CD4-positive, alpha-beta T cell treated with Interleukin-6 at 100 ng/mL for 8 hours (primary cell): ENCODE measurements around the gene NYAP1.

Experiments
- DNase-seq: peaks from one replicate; pipeline ENCODE4 v3.0.0-alpha.2; 2020; ENCODE audit warnings: mixed read lengths, low spot score

The NYAP1 gene

GRCh38 chr7:100457033-100457432 is 26.7 kb upstream of the NYAP1 start:
- DNase-seq: no peak

- DNase-seq: no peak
These were observed 19.5 kb upstream of the NYAP1 start, which contains the start of gene SPACDR for GRCh38 chr7:100464210-100464660. SPACDR (minus strand) TSS chr7:100464260; CDS start chr7:100464025, 235 bp downstream.

- no peak for DNase-seq
These were observed 18.9 kb upstream of the NYAP1 start for GRCh38 chr7:100464791-100465190.

- DNase-seq: no peak
These were observed 18.4 kb upstream of the NYAP1 start for GRCh38 chr7:100465299-100465698.

- no peak for DNase-seq
These were observed 17.9 kb upstream of the NYAP1 start for GRCh38 chr7:100465702-100466311.

- DNase-seq: no peak
These were observed 16.8 kb upstream of the NYAP1 start for GRCh38 chr7:100466653-100467605.

- no peak for DNase-seq
These were observed 15.9 kb upstream of the NYAP1 start for GRCh38 chr7:100467638-100468373.

GRCh38 chr7:100469227-100470044 is 14.3 kb upstream of the NYAP1 start:
- DNase-seq: peak; percentile 77

- DNase-seq: no peak
These were observed 12.7 kb upstream of the NYAP1 start for GRCh38 chr7:100471021-100471420.

- DNase-seq: no peak
These were observed 11.4 kb upstream of the NYAP1 start for GRCh38 chr7:100472121-100472851.

GRCh38 chr7:100472854-100473499 is 10.8 kb upstream of the NYAP1 start:
- DNase-seq: no peak

GRCh38 chr7:100475549-100475948 is 8.2 kb upstream of the NYAP1 start:
- DNase-seq: no peak

GRCh38 chr7:100476101-100476780 is 7.5 kb upstream of the NYAP1 start:
- DNase-seq: no peak

GRCh38 chr7:100476903-100477870 is 6.5 kb upstream of the NYAP1 start:
- DNase-seq: no peak

- no peak for DNase-seq
These were observed 5.9 kb upstream of the NYAP1 start for GRCh38 chr7:100477871-100478267.

GRCh38 chr7:100478958-100479660 is 4.6 kb upstream of the NYAP1 start, which contains the start of gene TSC22D4:
TSC22D4 (minus strand) TSS chr7:100479214; CDS start chr7:100478038, 1,176 bp downstream.
- peak; percentile 97 for DNase-seq

GRCh38 chr7:100481466-100481865 is 2.3 kb upstream of the NYAP1 start:
- DNase-seq: no peak

- DNase-seq: no peak
These were observed 1.0 kb upstream of the NYAP1 start for GRCh38 chr7:100482728-100483089.
